Mesenchymal stem cell (in vitro differentiated cells and primary cell): ENCODE results near the gene MEF2B.
A peak's percentile ranks its signal among the peaks of the same experiment; 100 is the strongest.

Experiments
- DNase-seq: peaks from one replicate; pipeline ENCODE4 v3.0.0-alpha.2; 2013
- H2AFZ ChIP-seq: one replicate; pipeline ENCODE4 v1.6.1; 2013; ENCODE audit warnings: low read depth, mild to moderate bottlenecking, control low read depth, inconsistent platforms, low read length, moderate library complexity
- H2AK5ac ChIP-seq: 2 replicates; pipeline ENCODE4 v1.6.1; 2013; ENCODE audit warnings: low read length, moderate library complexity, mild to moderate bottlenecking, inconsistent platforms; ENCODE audit not compliant: severe bottlenecking
- H2BK120ac ChIP-seq: one replicate; pipeline ENCODE4 v1.6.1; 2013; ENCODE audit warnings: low read depth, mild to moderate bottlenecking, inconsistent platforms, low read length, moderate library complexity
- H2BK12ac ChIP-seq, 2 experiments: one replicate each; pipeline ENCODE4 v1.6.1; 2013; ENCODE audit warnings: inconsistent platforms in 2 of 2, low read length in 2 of 2, mild to moderate bottlenecking in 2 of 2, moderate library complexity in 2 of 2, control low read depth in 1 of 2
- H2BK15ac ChIP-seq: one replicate; pipeline ENCODE4 v1.6.1; 2013; ENCODE audit warnings: mild to moderate bottlenecking, low read depth, inconsistent platforms; ENCODE audit not compliant: poor library complexity, severe bottlenecking
- H2BK5ac ChIP-seq: 2 replicates; pipeline ENCODE4 v1.6.1; 2013; ENCODE audit warnings: low read depth, mild to moderate bottlenecking, low read length, control low read depth, inconsistent platforms; ENCODE audit not compliant: poor library complexity, severe bottlenecking
- H3K14ac ChIP-seq, 2 experiments: one replicate each; pipeline ENCODE4 v1.6.1; 2013; ENCODE audit warnings: inconsistent platforms in 2 of 2, low read length in 2 of 2, control low read depth in 1 of 2, mild to moderate bottlenecking in 1 of 2, moderate library complexity in 1 of 2
- H3K18ac ChIP-seq, 2 experiments: one replicate each; pipeline ENCODE4 v1.6.1; 2013; ENCODE audit warnings: inconsistent platforms in 2 of 2, low read length in 2 of 2, control low read depth in 1 of 2, low read depth in 1 of 2, mild to moderate bottlenecking in 1 of 2
- H3K23ac ChIP-seq, 2 experiments: one replicate each; pipeline ENCODE4 v1.6.1; 2013; ENCODE audit warnings: inconsistent platforms in 2 of 2, low read length in 2 of 2, mild to moderate bottlenecking in 2 of 2, moderate library complexity in 2 of 2, control low read depth in 1 of 2
- H3K27ac ChIP-seq: 2 replicates; pipeline ENCODE4 v1.5.1; 2013; ENCODE audit warnings: mild to moderate bottlenecking, moderate library complexity, low read length, control low read depth, inconsistent platforms; ENCODE audit not compliant: poor library complexity, severe bottlenecking
- H3K27me3 ChIP-seq, 2 experiments: 2 replicates each; pipeline versions ENCODE4 v1.6.1 to v1.7.0; 2013; ENCODE audit warnings: low read length in 2 of 2, mild to moderate bottlenecking in 2 of 2, moderate library complexity in 2 of 2, control low read depth in 1 of 2, inconsistent platforms in 1 of 2; ENCODE audit not compliant: control insufficient read depth in 1 of 2, insufficient read depth in 1 of 2
- H3K36me3 ChIP-seq, 2 experiments: 2 replicates each; pipeline versions ENCODE4 v1.6.1 to v1.7.0; 2013; ENCODE audit warnings: low read length in 2 of 2, control low read depth in 1 of 2, inconsistent platforms in 1 of 2, low read depth in 1 of 2, mild to moderate bottlenecking in 1 of 2; ENCODE audit not compliant: insufficient read depth in 2 of 2, control insufficient read depth in 1 of 2
- H3K4ac ChIP-seq, 2 experiments: one replicate each; pipeline ENCODE4 v1.6.1; 2013; ENCODE audit warnings: inconsistent platforms in 2 of 2, low read length in 2 of 2, mild to moderate bottlenecking in 2 of 2, moderate library complexity in 2 of 2, control low read depth in 1 of 2, low read depth in 1 of 2
- H3K4me1 ChIP-seq: 2 replicates; pipeline ENCODE4 v1.6.1; 2013; ENCODE audit warnings: low read depth, low read length, control low read depth; ENCODE audit not compliant: control insufficient read depth, insufficient read depth
- H3K4me2 ChIP-seq: 2 replicates; pipeline ENCODE4 v1.6.1; 2013; ENCODE audit warnings: low read length, mild to moderate bottlenecking, inconsistent platforms; ENCODE audit not compliant: poor library complexity, severe bottlenecking
- H3K4me3 ChIP-seq, 2 experiments: 2 replicates each; pipeline versions ENCODE4 v1.5.1 to v1.7.0; 2013; ENCODE audit warnings: low read length in 2 of 2, mild to moderate bottlenecking in 2 of 2, control low read depth in 1 of 2, low read depth in 1 of 2; ENCODE audit not compliant: insufficient read depth in 1 of 2
- H3K79me1 ChIP-seq: replicated peaks from 2 replicates; pipeline ENCODE4 v1.6.1; 2013; ENCODE audit warnings: mild to moderate bottlenecking, control low read depth, low read length, inconsistent platforms; ENCODE audit not compliant: poor library complexity, severe bottlenecking
- H3K9ac ChIP-seq: 2 replicates; pipeline ENCODE4 v1.7.0; 2013; ENCODE audit warnings: mild to moderate bottlenecking, low read length, moderate library complexity
- H3K9me3 ChIP-seq: 2 replicates; pipeline ENCODE4 v1.7.0; 2013; ENCODE audit warnings: mild to moderate bottlenecking, low read length; ENCODE audit not compliant: control insufficient read depth
- H4K8ac ChIP-seq: one replicate; pipeline ENCODE4 v1.6.1; 2013; ENCODE audit warnings: inconsistent platforms, mild to moderate bottlenecking, low read length, moderate library complexity
- H4K91ac ChIP-seq: one replicate; pipeline ENCODE4 v1.6.1; 2013; ENCODE audit warnings: mild to moderate bottlenecking, low read length, inconsistent platforms
- WGBS: methylation state at CpG from one replicate; pipeline ENCODE4 v1.1.7; 2013; ENCODE audit warnings: mixed read lengths; 5-methylcytosine and 5-hydroxymethylcytosine counted together

The MEF2B gene

GRCh38 chr19:19154768-19155494 is 15.1 kb downstream of the MEF2B start:
- H3K23ac ChIP-seq = no peak overlapping the region
- no peak overlapping the region for H2AK5ac ChIP-seq
- H2BK120ac ChIP-seq = no peak overlapping the region
- no peaks in the 10 kb centered on the region for H3K4me1 ChIP-seq
- H4K91ac ChIP-seq = peak overlapping the region; percentile 35
- H3K9ac ChIP-seq = no peak overlapping the region
- no peak overlapping the region for H3K18ac ChIP-seq
- H2AFZ ChIP-seq = no peak overlapping the region
- H3K79me1 ChIP-seq = no peaks in the 10 kb centered on the region
- DNase-seq = no peak
- H3K27ac ChIP-seq = no peak overlapping the region
- H3K9me3 ChIP-seq = no peaks in the 10 kb centered on the region
- peak overlapping the region; percentile 63 for H2BK15ac ChIP-seq
- H3K14ac ChIP-seq = no peak overlapping the region
- no peak overlapping the region for H2BK5ac ChIP-seq
- H2BK12ac ChIP-seq = no peak overlapping the region
- no peaks in the 10 kb centered on the region for H3K27me3 ChIP-seq
- H3K4me3 ChIP-seq = no peak overlapping the region
- H3K4ac ChIP-seq = no peak overlapping the region
- no peak overlapping the region for H4K8ac ChIP-seq
- peaks cover 4 to 5% of the 10 kb centered on the region in 2 experiments for H3K36me3 ChIP-seq
- WGBS = 85% methylated on average over 6 of the region's 6 CpGs
- no peak overlapping the region for H3K4me2 ChIP-seq

GRCh38 chr19:19152668-19153384 is 17.2 kb downstream of the MEF2B start:
- no peak for DNase-seq
- H4K8ac ChIP-seq = no peak overlapping the region
- no peaks in the 10 kb centered on the region for H3K4me1 ChIP-seq
- H2AFZ ChIP-seq = no peak overlapping the region
- WGBS = 86% methylated on average over 11 of the region's 13 CpGs
- no peak overlapping the region for H3K4me3 ChIP-seq
- H3K4ac ChIP-seq = no peak overlapping the region
- H3K4me2 ChIP-seq = no peak overlapping the region
- H3K36me3 ChIP-seq = peaks cover 4 to 8% of the 10 kb centered on the region in 2 experiments
- no peaks in the 10 kb centered on the region for H3K79me1 ChIP-seq
- H4K91ac ChIP-seq = no peak overlapping the region
- no peak overlapping the region for H3K14ac ChIP-seq
- no peak overlapping the region for H2BK15ac ChIP-seq
- no peak overlapping the region for H3K23ac ChIP-seq
- H2BK5ac ChIP-seq = no peak overlapping the region
- H2AK5ac ChIP-seq = no peak overlapping the region
- H2BK120ac ChIP-seq = no peak overlapping the region
- H3K9me3 ChIP-seq = no peaks in the 10 kb centered on the region
- H3K18ac ChIP-seq = no peak overlapping the region
- no peak overlapping the region for H3K9ac ChIP-seq
- H2BK12ac ChIP-seq = no peak overlapping the region
- H3K27ac ChIP-seq = no peak overlapping the region
- no peaks in the 10 kb centered on the region for H3K27me3 ChIP-seq

GRCh38 chr19:19151418-19151817 is 18.6 kb downstream of the MEF2B start:
- H3K4me3 ChIP-seq = no peak overlapping the region
- H2AFZ ChIP-seq = no peak overlapping the region
- H3K4me2 ChIP-seq = no peak overlapping the region
- no peak for DNase-seq
- H3K27me3 ChIP-seq = no peaks in the 10 kb centered on the region
- no peak overlapping the region for H3K27ac ChIP-seq
- H2BK12ac ChIP-seq = no peak overlapping the region
- WGBS = 86% methylated on average over 8 of the region's 11 CpGs
- H3K36me3 ChIP-seq = peaks cover 15 to 18% of the 10 kb centered on the region in 2 experiments
- H3K18ac ChIP-seq = no peak overlapping the region
- no peak overlapping the region for H2BK5ac ChIP-seq
- H2AK5ac ChIP-seq = no peak overlapping the region
- H3K23ac ChIP-seq = no peak overlapping the region
- H3K9ac ChIP-seq = no peak overlapping the region
- no peak overlapping the region for H2BK15ac ChIP-seq
- no peaks in the 10 kb centered on the region for H3K9me3 ChIP-seq
- H3K14ac ChIP-seq = no peak overlapping the region
- H2BK120ac ChIP-seq = no peak overlapping the region
- no peak overlapping the region for H4K8ac ChIP-seq
- no peaks in the 10 kb centered on the region for H3K4me1 ChIP-seq
- no peak overlapping the region for H3K4ac ChIP-seq
- H4K91ac ChIP-seq = peak overlapping the region; percentile 65
- H3K79me1 ChIP-seq = no peaks in the 10 kb centered on the region

- Histone ChIP-seq H4K8ac (no peak overlapping the region), H3K9me3 (no peaks in the 10 kb centered on the region), H3K79me1 (no peaks in the 10 kb centered on the region), H2BK120ac (no peak overlapping the region), H3K27me3 (no peaks in the 10 kb centered on the region), H3K23ac (no peak overlapping the region), H2AK5ac (no peak overlapping the region), H3K18ac (no peak overlapping the region), H3K4me2 (no peak overlapping the region), H3K4ac (no peak overlapping the region), H3K4me1 (no peaks in the 10 kb centered on the region), H3K27ac (no peak overlapping the region), H3K36me3 (peaks cover 10 to 14% of the 10 kb centered on the region in 2 experiments), H3K9ac (no peak overlapping the region), H3K4me3 (no peak overlapping the region), H2BK5ac (no peak overlapping the region), H4K91ac (no peak overlapping the region), H2BK15ac (no peak overlapping the region), H2AFZ (no peak overlapping the region), H2BK12ac (no peak overlapping the region), H3K14ac (no peak overlapping the region)
- WGBS = 86% methylated on average over 2 of the region's 2 CpGs
- DNase-seq = no peak
Observed at GRCh38 chr19:19149435-19149834, 20.6 kb downstream of the MEF2B start.
